WTC11 (cell line): ENCODE results near the gene MOGAT1.

ENCODE experiments used
- MYBL2 ChIP-seq: sonication (generic); formaldehyde crosslinking; IDR thresholded peaks from 2 replicates; pipeline ENCODE4 v1.8.1; 2023; ENCODE audit warnings: mild to moderate bottlenecking, moderate library complexity, missing genetic modification reagents
- OVOL2 ChIP-seq: fragments of 250-450 bp; sonication (Bioruptor Pico); IDR thresholded peaks from 2 replicates; pipeline ENCODE4 v1.9.0; 2021; ENCODE audit warnings: mild to moderate bottlenecking, borderline replicate concordance
- TF ChIP-seq, protein P1 (sequence below): fragments of 200-600 bp; IDR thresholded peaks from 2 replicates; pipeline ENCODE4 v1.8.0; 2022; ENCODE audit warnings: antibody characterized with exemption
- TF ChIP-seq, protein P2 (sequence below): fragments of 250-450 bp; sonication (Bioruptor Pico); IDR thresholded peaks from 2 replicates; pipeline ENCODE4 v1.8.0; 2021; ENCODE audit warnings: mild to moderate bottlenecking

DNA sequence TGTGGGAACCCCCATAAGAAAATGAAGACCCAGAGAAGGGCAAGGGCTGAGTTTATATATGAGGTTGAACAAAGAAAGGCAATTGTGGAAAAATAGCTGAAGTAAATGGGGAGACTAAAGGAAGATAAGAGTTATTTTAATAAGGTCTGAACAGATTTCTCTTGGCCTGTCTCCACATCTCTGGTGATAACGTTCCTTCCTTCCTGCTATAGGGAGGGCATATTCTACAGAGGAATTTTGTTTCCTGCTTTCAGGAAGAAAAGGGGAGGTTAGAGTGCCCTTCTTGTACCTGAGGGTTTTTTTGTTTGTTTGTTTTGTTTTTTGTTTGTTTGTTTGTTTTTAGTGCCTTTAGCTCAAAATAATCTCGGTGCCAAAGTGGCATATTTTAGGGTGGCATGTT is 31.6 kb downstream of the MOGAT1 start:
- TF ChIP-seq OVOL2 (CRISPR knock-in tag) (no peak), MYBL2 (CRISPR knock-in tag) (no peak)
- TF ChIP-seq, protein P1, sequence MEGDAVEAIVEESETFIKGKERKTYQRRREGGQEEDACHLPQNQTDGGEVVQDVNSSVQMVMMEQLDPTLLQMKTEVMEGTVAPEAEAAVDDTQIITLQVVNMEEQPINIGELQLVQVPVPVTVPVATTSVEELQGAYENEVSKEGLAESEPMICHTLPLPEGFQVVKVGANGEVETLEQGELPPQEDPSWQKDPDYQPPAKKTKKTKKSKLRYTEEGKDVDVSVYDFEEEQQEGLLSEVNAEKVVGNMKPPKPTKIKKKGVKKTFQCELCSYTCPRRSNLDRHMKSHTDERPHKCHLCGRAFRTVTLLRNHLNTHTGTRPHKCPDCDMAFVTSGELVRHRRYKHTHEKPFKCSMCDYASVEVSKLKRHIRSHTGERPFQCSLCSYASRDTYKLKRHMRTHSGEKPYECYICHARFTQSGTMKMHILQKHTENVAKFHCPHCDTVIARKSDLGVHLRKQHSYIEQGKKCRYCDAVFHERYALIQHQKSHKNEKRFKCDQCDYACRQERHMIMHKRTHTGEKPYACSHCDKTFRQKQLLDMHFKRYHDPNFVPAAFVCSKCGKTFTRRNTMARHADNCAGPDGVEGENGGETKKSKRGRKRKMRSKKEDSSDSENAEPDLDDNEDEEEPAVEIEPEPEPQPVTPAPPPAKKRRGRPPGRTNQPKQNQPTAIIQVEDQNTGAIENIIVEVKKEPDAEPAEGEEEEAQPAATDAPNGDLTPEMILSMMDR = no peak
- TF ChIP-seq, protein P2, sequence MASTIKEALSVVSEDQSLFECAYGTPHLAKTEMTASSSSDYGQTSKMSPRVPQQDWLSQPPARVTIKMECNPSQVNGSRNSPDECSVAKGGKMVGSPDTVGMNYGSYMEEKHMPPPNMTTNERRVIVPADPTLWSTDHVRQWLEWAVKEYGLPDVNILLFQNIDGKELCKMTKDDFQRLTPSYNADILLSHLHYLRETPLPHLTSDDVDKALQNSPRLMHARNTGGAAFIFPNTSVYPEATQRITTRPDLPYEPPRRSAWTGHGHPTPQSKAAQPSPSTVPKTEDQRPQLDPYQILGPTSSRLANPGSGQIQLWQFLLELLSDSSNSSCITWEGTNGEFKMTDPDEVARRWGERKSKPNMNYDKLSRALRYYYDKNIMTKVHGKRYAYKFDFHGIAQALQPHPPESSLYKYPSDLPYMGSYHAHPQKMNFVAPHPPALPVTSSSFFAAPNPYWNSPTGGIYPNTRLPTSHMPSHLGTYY (CRISPR knock-in tag) = no peak
